ENCODE results near the gene GOLGA6L2.

GOLGA6L2 gene

DNA sequence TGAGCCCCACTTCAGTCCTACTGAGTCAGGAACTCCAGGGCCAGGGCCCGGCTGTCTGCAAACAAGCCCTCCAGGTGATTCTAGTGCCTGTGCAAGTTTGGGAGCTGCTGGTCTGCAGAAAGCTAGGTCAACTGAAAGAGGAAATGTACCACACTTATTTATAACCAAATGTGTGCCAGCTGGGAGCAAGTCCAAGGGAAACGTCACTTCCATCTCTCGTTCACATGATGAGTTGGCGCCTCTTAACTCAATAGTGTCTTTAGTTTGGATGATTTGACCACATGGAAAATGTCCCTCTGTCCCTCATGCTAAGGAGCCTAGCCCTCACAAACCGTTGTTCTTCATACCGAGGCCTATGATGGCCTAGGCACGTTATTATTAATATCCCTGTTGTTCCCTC is 49.3 kb downstream of the GOLGA6L2 start:
- DNase-seq (ENCODE audit: low read depth): no peak
- no peak overlapping the region for H3K4me3 ChIP-seq (ENCODE audit: low read depth, low read length)
- TF ChIP-seq, protein P1, sequence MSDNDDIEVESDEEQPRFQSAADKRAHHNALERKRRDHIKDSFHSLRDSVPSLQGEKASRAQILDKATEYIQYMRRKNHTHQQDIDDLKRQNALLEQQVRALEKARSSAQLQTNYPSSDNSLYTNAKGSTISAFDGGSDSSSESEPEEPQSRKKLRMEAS (IDR thresholded peaks at IDR 0.05; ENCODE audit: low read depth, low read length): no peak
- no peak for TF ChIP-seq MYC (IDR thresholded peaks at IDR 0.05; ENCODE audit: low read depth, low read length)
- TF ChIP-seq, protein P2, sequence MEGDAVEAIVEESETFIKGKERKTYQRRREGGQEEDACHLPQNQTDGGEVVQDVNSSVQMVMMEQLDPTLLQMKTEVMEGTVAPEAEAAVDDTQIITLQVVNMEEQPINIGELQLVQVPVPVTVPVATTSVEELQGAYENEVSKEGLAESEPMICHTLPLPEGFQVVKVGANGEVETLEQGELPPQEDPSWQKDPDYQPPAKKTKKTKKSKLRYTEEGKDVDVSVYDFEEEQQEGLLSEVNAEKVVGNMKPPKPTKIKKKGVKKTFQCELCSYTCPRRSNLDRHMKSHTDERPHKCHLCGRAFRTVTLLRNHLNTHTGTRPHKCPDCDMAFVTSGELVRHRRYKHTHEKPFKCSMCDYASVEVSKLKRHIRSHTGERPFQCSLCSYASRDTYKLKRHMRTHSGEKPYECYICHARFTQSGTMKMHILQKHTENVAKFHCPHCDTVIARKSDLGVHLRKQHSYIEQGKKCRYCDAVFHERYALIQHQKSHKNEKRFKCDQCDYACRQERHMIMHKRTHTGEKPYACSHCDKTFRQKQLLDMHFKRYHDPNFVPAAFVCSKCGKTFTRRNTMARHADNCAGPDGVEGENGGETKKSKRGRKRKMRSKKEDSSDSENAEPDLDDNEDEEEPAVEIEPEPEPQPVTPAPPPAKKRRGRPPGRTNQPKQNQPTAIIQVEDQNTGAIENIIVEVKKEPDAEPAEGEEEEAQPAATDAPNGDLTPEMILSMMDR (IDR thresholded peaks at IDR 0.05; ENCODE audit: low read depth, low read length): no peak
- no peak for TF ChIP-seq POLR2A (IDR thresholded peaks at IDR 0.05; ENCODE audit: extremely low read depth, insufficient read length)

DNA sequence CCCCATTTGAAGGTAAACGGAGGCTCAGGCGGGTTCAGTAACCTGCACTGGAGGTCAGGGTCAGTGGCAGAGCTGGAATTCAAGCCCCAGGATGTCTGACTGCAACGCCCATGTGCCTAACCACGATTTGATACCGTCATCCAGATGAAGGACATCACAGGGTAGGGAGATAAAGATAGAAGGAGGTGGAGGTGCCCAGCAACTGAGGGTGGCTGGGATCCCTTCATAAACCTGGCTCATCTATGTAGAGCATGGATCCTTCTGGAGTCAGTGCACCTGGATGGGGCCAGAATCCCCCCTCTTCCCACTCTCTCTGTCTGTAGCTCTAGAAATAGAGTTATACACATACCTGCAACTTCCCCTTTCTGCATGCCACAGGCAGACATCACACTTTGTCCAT is 51.2 kb downstream of the GOLGA6L2 start:
- H3K4me3 ChIP-seq (ENCODE audit: low read depth, low read length): no peak overlapping the region
- DNase-seq (ENCODE audit: low read depth): peak; percentile 9
- TF ChIP-seq POLR2A (IDR thresholded peaks at IDR 0.05; ENCODE audit: extremely low read depth, insufficient read length) (no peak), MYC (IDR thresholded peaks at IDR 0.05; ENCODE audit: low read depth, low read length) (no peak)
- TF ChIP-seq, protein P1 (IDR thresholded peaks at IDR 0.05; ENCODE audit: low read depth, low read length): no peak
- TF ChIP-seq, protein P2 (IDR thresholded peaks at IDR 0.05; ENCODE audit: low read depth, low read length): no peak

- no peak overlapping the region for H3K4me3 ChIP-seq (ENCODE audit: low read depth, low read length)
- DNase-seq (ENCODE audit: low read depth): no peak
- TF ChIP-seq MYC (IDR thresholded peaks at IDR 0.05; ENCODE audit: low read depth, low read length): no peak
Observed at GRCh38 chr15:23395030-23395692, 51.9 kb downstream of the GOLGA6L2 start.

All from NB4 (cell line).